UCSD-AML1 (cell line): ENCODE measurements around the gene C17orf113.
"Not testable (repeated sequence)": the region's sequence is repeated elsewhere in the genome, so short reads cannot be mapped to it uniquely, and the experiment has no call there.

Source experiments
- DNase-seq: peaks from one replicate; lab custom pipeline; 2025; ENCODE audit not compliant: unreplicated experiment; lab: John Stamatoyannopoulos, UW

The C17orf113 gene

GRCh38 chr17:42042598-42043319 lies 7.6 kb downstream of the C17orf113 start:
- no peak for DNase-seq

GRCh38 chr17:42041619-42042018 lies 8.8 kb downstream of the C17orf113 start:
- no peak for DNase-seq

GRCh38 chr17:42040818-42041217 lies 9.6 kb downstream of the C17orf113 start:
- DNase-seq, result no peak

- DNase-seq, result no peak
Observed at GRCh38 chr17:42039794-42040763, 10.3 kb downstream of the C17orf113 start.

GRCh38 chr17:42038221-42038973 lies 12.0 kb downstream of the C17orf113 start:
- no peak for DNase-seq

- DNase-seq, result no peak
Observed at GRCh38 chr17:42034059-42034458, 16.3 kb downstream of the C17orf113 start.

GRCh38 chr17:42031584-42031983 lies 18.8 kb downstream of the C17orf113 start:
- no peak for DNase-seq

- DNase-seq, result no peak
Observed at GRCh38 chr17:42028791-42029127, 21.6 kb downstream of the C17orf113 start.

- peak; percentile 34 for DNase-seq
Observed at GRCh38 chr17:42027961-42028790, 22.2 kb downstream of the C17orf113 start.

- DNase-seq, result no peak
Observed at GRCh38 chr17:42027590-42027889, 22.9 kb downstream of the C17orf113 start.

GRCh38 chr17:42026857-42027589 lies 23.4 kb downstream of the C17orf113 start:
- no peak for DNase-seq

GRCh38 chr17:42025936-42026335 lies 24.5 kb downstream of the C17orf113 start:
- no peak for DNase-seq

- DNase-seq, result no peak
Observed at GRCh38 chr17:42025191-42025579, 25.2 kb downstream of the C17orf113 start.

- peak; percentile 47 for DNase-seq
Observed at GRCh38 chr17:42023524-42024349, 26.7 kb downstream of the C17orf113 start.

- DNase-seq, result not testable (repeated sequence)
Observed at GRCh38 chr17:42020845-42021244, 29.6 kb downstream of the C17orf113 start.

- peak; percentile 92 for DNase-seq
Observed at GRCh38 chr17:42019509-42020404, 30.6 kb downstream of the C17orf113 start, which contains the start of gene NKIRAS2. Gene NKIRAS2 (plus strand): TSS chr17:42020090. CDS start chr17:42021578, 1,488 bp downstream.

GRCh38 chr17:42018988-42019387 lies 31.4 kb downstream of the C17orf113 start:
- DNase-seq, result no peak

GRCh38 chr17:42018339-42018738 lies 32.1 kb downstream of the C17orf113 start:
- DNase-seq, result peak; percentile 22
